Neuronal stem cell (in vitro differentiated cells): ENCODE data around the gene ZNF597.

Experiments
- DNase-seq: peaks from one replicate; pipeline ENCODE4 v3.0.0-alpha.2; 2013; ENCODE audit warnings: low spot score
- H2AFZ ChIP-seq: one replicate; pipeline ENCODE4 v1.6.1; 2013; ENCODE audit warnings: mild to moderate bottlenecking, low read length, inconsistent platforms
- H2AK5ac ChIP-seq: 2 replicates; pipeline ENCODE4 v1.6.1; 2013; ENCODE audit warnings: low read depth, mild to moderate bottlenecking, inconsistent platforms, low read length, moderate library complexity, mixed read lengths
- H2BK120ac ChIP-seq: 2 replicates; pipeline ENCODE4 v1.6.1; 2013; ENCODE audit warnings: low read depth, mild to moderate bottlenecking, inconsistent platforms, low read length, moderate library complexity, mixed read lengths
- H2BK12ac ChIP-seq: one replicate; pipeline ENCODE4 v1.6.1; 2013; ENCODE audit warnings: low read length, inconsistent platforms
- H2BK15ac ChIP-seq: 2 replicates; pipeline ENCODE4 v1.6.1; 2013; ENCODE audit warnings: mild to moderate bottlenecking, low read length, inconsistent platforms, mixed read lengths
- H2BK5ac ChIP-seq: one replicate; pipeline ENCODE4 v1.6.1; 2013; ENCODE audit warnings: inconsistent platforms, mild to moderate bottlenecking, low read length, moderate library complexity
- H3K14ac ChIP-seq: one replicate; pipeline ENCODE4 v1.6.1; 2013; ENCODE audit warnings: low read length, inconsistent platforms
- H3K18ac ChIP-seq: 2 replicates; pipeline ENCODE4 v1.6.1; 2013; ENCODE audit warnings: low read length, inconsistent platforms
- H3K23ac ChIP-seq: 2 replicates; pipeline ENCODE4 v1.6.1; 2013; ENCODE audit warnings: low read depth, mild to moderate bottlenecking, mixed read lengths, low read length, inconsistent platforms; ENCODE audit not compliant: poor library complexity
- H3K27ac ChIP-seq: replicated peaks from 3 replicates; pipeline ENCODE4 v1.5.1; 2013; ENCODE audit warnings: low read length, inconsistent platforms
- H3K27me3 ChIP-seq, 3 experiments: 2 replicates each; pipeline ENCODE4 v1.6.1; 2013; ENCODE audit warnings: low read length in 3 of 3, mild to moderate bottlenecking in 2 of 3, inconsistent platforms in 1 of 3, low read depth in 1 of 3, mixed read lengths in 1 of 3, moderate library complexity in 1 of 3; ENCODE audit not compliant: control insufficient read depth in 3 of 3, insufficient read depth in 3 of 3
- H3K36me3 ChIP-seq, 2 donors: replicated peaks in 1 of 2; 2 replicates each; pipeline ENCODE4 v1.6.1; 2013; ENCODE audit warnings: low read length in 2 of 2; ENCODE audit not compliant: control insufficient read depth in 2 of 2, insufficient read depth in 2 of 2
- H3K4ac ChIP-seq: 2 replicates; pipeline ENCODE4 v1.6.1; 2013; ENCODE audit warnings: inconsistent platforms, mild to moderate bottlenecking, low read length, moderate library complexity
- H3K4me1 ChIP-seq, 2 donors: 1 replicate in 1 of 2; 2 replicates in 1 of 2; pipeline ENCODE4 v1.6.1; 2013; ENCODE audit warnings: low read length in 2 of 2, low read depth in 1 of 2; ENCODE audit not compliant: control insufficient read depth in 2 of 2, insufficient read depth in 1 of 2
- H3K4me2 ChIP-seq: one replicate; pipeline ENCODE4 v1.6.1; 2013; ENCODE audit warnings: mild to moderate bottlenecking, low read length, inconsistent platforms; ENCODE audit not compliant: insufficient read depth, poor library complexity, severe bottlenecking
- H3K4me3 ChIP-seq, 2 donors: 2 replicates each; pipeline ENCODE4 v1.5.1; 2013; ENCODE audit warnings: low read length in 2 of 2, mild to moderate bottlenecking in 2 of 2, inconsistent platforms in 1 of 2, moderate library complexity in 1 of 2
- H3K79me1 ChIP-seq: one replicate; pipeline ENCODE4 v1.6.1; 2013; ENCODE audit warnings: low read depth, mild to moderate bottlenecking, inconsistent platforms, low read length, moderate library complexity
- H3K9ac ChIP-seq: one replicate; pipeline ENCODE4 v1.6.1; 2013; ENCODE audit warnings: mild to moderate bottlenecking, low read depth, low read length, inconsistent platforms; ENCODE audit not compliant: poor library complexity
- H3K9me3 ChIP-seq, 2 donors: replicated peaks in 1 of 2; 2 replicates each; pipeline versions ENCODE3 to v1.6.1; 2013; ENCODE audit warnings: low read length in 2 of 2, mild to moderate bottlenecking in 2 of 2, inconsistent platforms in 1 of 2, low read depth in 1 of 2, mixed read lengths in 1 of 2, moderate library complexity in 1 of 2; ENCODE audit not compliant: control insufficient read depth in 2 of 2, insufficient read depth in 1 of 2
- H4K8ac ChIP-seq: one replicate; pipeline ENCODE4 v1.6.1; 2013; ENCODE audit warnings: low read depth, mild to moderate bottlenecking, inconsistent platforms, low read length, moderate library complexity
- H4K91ac ChIP-seq: one replicate; pipeline ENCODE4 v1.6.1; 2013; ENCODE audit warnings: low read length, low read depth, mild to moderate bottlenecking, inconsistent platforms; ENCODE audit not compliant: poor library complexity
- WGBS, 2 donors: extraction: QIAGEN DNeasy Blood & Tissue Kit; methylation state at CpG; one replicate each; pipeline ENCODE4 v1.1.7; 2013; ENCODE audit warnings: missing lambda C conversion rate in 2 of 2, mixed read lengths in 1 of 2; ENCODE audit not compliant: insufficient read length in 2 of 2, insufficient replicate concordance in 1 of 2; ENCODE audit errors: extremely low coverage in 2 of 2; 5-methylcytosine and 5-hydroxymethylcytosine counted together

ZNF597 gene

GRCh38 chr16:3454093-3454492 is 10.8 kb upstream of the ZNF597 start:
- H3K4me1 ChIP-seq, result peaks cover 4 to 10% of the 10 kb centered on the region in 2 donors
- no peaks in the 10 kb centered on the region for H3K9me3 ChIP-seq
- H2BK120ac ChIP-seq, result no peak overlapping the region
- no peak overlapping the region for H4K91ac ChIP-seq
- H2BK5ac ChIP-seq, result no peak overlapping the region
- no peak overlapping the region for H2BK15ac ChIP-seq
- H3K18ac ChIP-seq, result no peak overlapping the region
- no peak overlapping the region for H2AFZ ChIP-seq
- no peak overlapping the region for H4K8ac ChIP-seq
- H3K36me3 ChIP-seq, result peaks cover 0 to 20% of the 10 kb centered on the region in 2 donors
- no peak overlapping the region for H3K9ac ChIP-seq
- H3K4me2 ChIP-seq, result no peak overlapping the region
- no peaks in the 10 kb centered on the region for H3K79me1 ChIP-seq
- no peak overlapping the region for H2AK5ac ChIP-seq
- no peak overlapping the region for H3K4me3 ChIP-seq
- no peak overlapping the region for H2BK12ac ChIP-seq
- H3K14ac ChIP-seq, result no peak overlapping the region
- H3K4ac ChIP-seq, result no peak overlapping the region
- H3K27ac ChIP-seq, result no peak overlapping the region
- WGBS, 2 donors, result no CpG with 5 or more reads among the region's 5 CpGs
- DNase-seq, result no peak
- H3K23ac ChIP-seq, result no peak overlapping the region
- no peaks in the 10 kb centered on the region for H3K27me3 ChIP-seq

- H3K4me1 ChIP-seq, result peaks cover 0 to 2% of the 10 kb centered on the region in 2 donors
- no peaks in the 10 kb centered on the region for H3K79me1 ChIP-seq
- H2BK5ac ChIP-seq, result no peak overlapping the region
- H2BK15ac ChIP-seq, result no peak overlapping the region
- H2BK12ac ChIP-seq, result no peak overlapping the region
- peak overlapping the region; percentile 35 for H3K4me2 ChIP-seq
- H3K4ac ChIP-seq, result no peak overlapping the region
- no peak overlapping the region for H3K18ac ChIP-seq
- H3K14ac ChIP-seq, result peak overlapping the region; percentile 2
- no CpG with 5 or more reads among the region's 10 CpGs for WGBS, 2 donors
- no peak overlapping the region for H3K27ac ChIP-seq
- DNase-seq, result no peak
- peak overlapping the region; percentile 77 for H2AFZ ChIP-seq
- H3K4me3 ChIP-seq, result peak overlapping the region; percentile 60 to 77
- peaks cover 0 to 6% of the 10 kb centered on the region in 2 donors for H3K9me3 ChIP-seq
- H2BK120ac ChIP-seq, result no peak overlapping the region
- no peak overlapping the region for H3K23ac ChIP-seq
- H2AK5ac ChIP-seq, result no peak overlapping the region
- no peak overlapping the region for H4K8ac ChIP-seq
- H3K9ac ChIP-seq, result peak overlapping the region; percentile 71
- no peak overlapping the region for H4K91ac ChIP-seq
- peaks cover 6 to 40% of the 10 kb centered on the region in 2 donors for H3K36me3 ChIP-seq
- no peaks in the 10 kb centered on the region for H3K27me3 ChIP-seq
These were observed 706 bp upstream of the ZNF597 start for GRCh38 chr16:3444032-3444388.

- Histone ChIP-seq H3K79me1 (no peaks in the 10 kb centered on the region), H3K23ac (no peak overlapping the region), H3K36me3 (peaks cover 4 to 41% of the 10 kb centered on the region in 2 donors), H3K18ac (no peak overlapping the region), H2BK5ac (no peak overlapping the region), H3K9ac (no peak overlapping the region), H3K4ac (no peak overlapping the region), H2AFZ (no peak overlapping the region), H4K8ac (no peak overlapping the region), H3K14ac (no peak overlapping the region), H2BK15ac (no peak overlapping the region), H3K27me3 (no peaks in the 10 kb centered on the region), H3K4me1 (peaks cover 0 to 2% of the 10 kb centered on the region in 2 donors), H2BK120ac (no peak overlapping the region), H3K9me3 (peaks cover 0 to 6% of the 10 kb centered on the region in 2 donors), H3K4me3 (no peak overlapping the region), H4K91ac (no peak overlapping the region), H2BK12ac (no peak overlapping the region), H2AK5ac (no peak overlapping the region), H3K4me2 (no peak overlapping the region), H3K27ac (no peak overlapping the region)
- 100% methylated on average over 3 of the region's 4 CpGs; no CpG with 5 or more reads in 1 of the 2 donors for WGBS, 2 donors
- no peak for DNase-seq
These were observed 3.7 kb downstream of the ZNF597 start for GRCh38 chr16:3439637-3440036.

- H2AK5ac ChIP-seq, result no peak overlapping the region
- no peak overlapping the region for H3K4me2 ChIP-seq
- no peak overlapping the region for H3K14ac ChIP-seq
- H3K9ac ChIP-seq, result no peak overlapping the region
- H3K4me3 ChIP-seq, result no peak overlapping the region
- H2BK120ac ChIP-seq, result no peak overlapping the region
- DNase-seq, result no peak
- no peaks in the 10 kb centered on the region for H3K79me1 ChIP-seq
- no peak overlapping the region for H2BK12ac ChIP-seq
- no peak overlapping the region for H3K18ac ChIP-seq
- H4K91ac ChIP-seq, result no peak overlapping the region
- no peaks in the 10 kb centered on the region for H3K27me3 ChIP-seq
- H2BK5ac ChIP-seq, result no peak overlapping the region
- H3K23ac ChIP-seq, result no peak overlapping the region
- no peak overlapping the region for H2BK15ac ChIP-seq
- no peak overlapping the region for H3K27ac ChIP-seq
- no peaks in the 10 kb centered on the region for H3K4me1 ChIP-seq
- peaks cover 0 to 5% of the 10 kb centered on the region in 2 donors for H3K9me3 ChIP-seq
- H3K4ac ChIP-seq, result no peak overlapping the region
- no peak overlapping the region for H2AFZ ChIP-seq
- H4K8ac ChIP-seq, result no peak overlapping the region
- peaks cover 0 to 30% of the 10 kb centered on the region in 2 donors for H3K36me3 ChIP-seq
These were observed 8.9 kb downstream of the ZNF597 start for GRCh38 chr16:3434373-3434772.
